Loucy (cell line): ENCODE results near the gene FRS2.
A peak's percentile ranks its signal among the peaks of the same experiment; 100 is the strongest.

Experiments
- H2AFZ ChIP-seq: fragments of 200-600 bp; sonication (generic); 2 replicates; pipeline ENCODE4 v1.6.0; 2016; ENCODE audit warnings: antibody characterized with exemption, mild to moderate bottlenecking, low read length, moderate library complexity
- H3F3A ChIP-seq: fragments of 200-600 bp; 2 replicates; pipeline ENCODE4 v1.6.0; 2016; ENCODE audit warnings: antibody characterized with exemption, low read depth, mild to moderate bottlenecking
- H3K27me3 ChIP-seq: fragments of 200-600 bp; sonication (generic); 2 replicates; pipeline ENCODE4 v1.6.1; 2014; ENCODE audit warnings: low read length, mild to moderate bottlenecking; ENCODE audit not compliant: insufficient read depth, poor library complexity, severe bottlenecking
- H3K36me3 ChIP-seq: fragments of 200-600 bp; sonication (generic); 2 replicates; pipeline ENCODE4 v1.6.1; 2016; ENCODE audit warnings: low read length; ENCODE audit not compliant: insufficient read depth
- H3K4me1 ChIP-seq: fragments of 200-600 bp; sonication (generic); 2 replicates; pipeline ENCODE4 v1.5.1; 2014; ENCODE audit warnings: low read length, mild to moderate bottlenecking; ENCODE audit not compliant: insufficient read depth, poor library complexity, severe bottlenecking
- H3K4me2 ChIP-seq: fragments of 200-600 bp; sonication (generic); 2 replicates; pipeline ENCODE4 v1.6.0; 2014; ENCODE audit warnings: antibody characterized with exemption, low read length, low read depth, mild to moderate bottlenecking; ENCODE audit not compliant: poor library complexity, severe bottlenecking
- H3K4me3 ChIP-seq: fragments of 200-600 bp; sonication (generic); 2 replicates; pipeline ENCODE4 v1.5.1; 2014; ENCODE audit warnings: low read length, mild to moderate bottlenecking, mixed read lengths; ENCODE audit not compliant: poor library complexity, severe bottlenecking
- H3K79me2 ChIP-seq: fragments of 200-600 bp; sonication (generic); 2 replicates; pipeline ENCODE4 v1.6.1; 2014; ENCODE audit warnings: low read length; ENCODE audit not compliant: insufficient read depth
- H3K9ac ChIP-seq: fragments of 200-600 bp; sonication (generic); 2 replicates; pipeline ENCODE4 v1.6.0; 2014; ENCODE audit warnings: mild to moderate bottlenecking, low read depth, low read length, moderate library complexity; ENCODE audit not compliant: poor library complexity, severe bottlenecking
- H3K9me2 ChIP-seq: fragments of 200-600 bp; sonication (generic); replicated peaks from 2 replicates; pipeline ENCODE4 v1.6.1; 2016; ENCODE audit warnings: low read depth, low read length, mixed read lengths
- H3K9me3 ChIP-seq: fragments of 200-600 bp; sonication (generic); 2 replicates; pipeline ENCODE4 v1.6.1; 2014; ENCODE audit warnings: mild to moderate bottlenecking, antibody characterized with exemption, low read length, low read depth; ENCODE audit not compliant: insufficient read depth
- H4K20me1 ChIP-seq: fragments of 200-600 bp; sonication (generic); 2 replicates; pipeline ENCODE4 v1.6.0; 2014; ENCODE audit warnings: antibody characterized with exemption, low read length, mild to moderate bottlenecking; ENCODE audit not compliant: insufficient read depth, poor library complexity, severe bottlenecking
- CTCF ChIP-seq: fragments of 200-600 bp; sonication (generic); conservative IDR thresholded peaks from 2 replicates; pipeline ENCODE4 v1.5.1; 2014; ENCODE audit warnings: mild to moderate bottlenecking, antibody characterized with exemption, low read length
- EZH2phosphoT487 ChIP-seq: fragments of 200-600 bp; IDR thresholded peaks from 2 replicates; pipeline ENCODE4 v1.6.1; 2018; ENCODE audit warnings: antibody characterized with exemption, mild to moderate bottlenecking, moderate library complexity, borderline replicate concordance

Gene FRS2

GRCh38 chr12:69467366-69467765 lies 2.8 kb upstream of the FRS2 start:
- H3K9me2 ChIP-seq = no peaks in the 10 kb centered on the region
- H3K27me3 ChIP-seq = no peaks in the 10 kb centered on the region
- no peaks in the 10 kb centered on the region for H3K36me3 ChIP-seq
- peaks cover 22% of the 10 kb centered on the region for H3K79me2 ChIP-seq
- H3K4me1 ChIP-seq = peaks cover 20% of the 10 kb centered on the region
- TF ChIP-seq EZH2phosphoT487 (no peak), CTCF (no peak)
- no peaks in the 10 kb centered on the region for H3K9me3 ChIP-seq
- H3F3A ChIP-seq = no peaks in the 10 kb centered on the region
- peaks cover 19% of the 10 kb centered on the region for H4K20me1 ChIP-seq
- peak overlapping the region; percentile 15; the same call in 1 of the 2 replicates for H2AFZ ChIP-seq
- no peak overlapping the region for H3K4me3 ChIP-seq
- no peak overlapping the region for H3K4me2 ChIP-seq
- no peak overlapping the region for H3K9ac ChIP-seq

- Histone ChIP-seq H3K4me1 (peaks cover 30% of the 10 kb centered on the region), H3K27me3 (no peaks in the 10 kb centered on the region), H3K4me2 (no peak overlapping the region)
These were observed 1.8 kb upstream of the FRS2 start for GRCh38 chr12:69468237-69469026.

GRCh38 chr12:69469854-69470188 lies 367 bp upstream of the FRS2 start:
- H3K9me2 ChIP-seq = no peaks in the 10 kb centered on the region
- peak overlapping the region; percentile 93 for H3K9ac ChIP-seq
- peak overlapping the region; percentile 95 for H2AFZ ChIP-seq
- no peaks in the 10 kb centered on the region for H3F3A ChIP-seq
- TF ChIP-seq CTCF (no peak), EZH2phosphoT487 (no peak)
- no peaks in the 10 kb centered on the region for H3K27me3 ChIP-seq
- H3K4me2 ChIP-seq = peak overlapping the region; percentile 84
- H3K79me2 ChIP-seq = peaks cover 46% of the 10 kb centered on the region
- H3K4me1 ChIP-seq = peaks cover 40% of the 10 kb centered on the region
- peaks cover 39% of the 10 kb centered on the region for H4K20me1 ChIP-seq
- no peaks in the 10 kb centered on the region for H3K36me3 ChIP-seq
- H3K4me3 ChIP-seq = peak overlapping the region; percentile 88
- H3K9me3 ChIP-seq = no peaks in the 10 kb centered on the region

More at GRCh38 chr12:69468237-69469026, 1.8 kb upstream of the FRS2 start:
- TF ChIP-seq CTCF (no peak), EZH2phosphoT487 (no peak)
- Histone ChIP-seq H3K4me3 (no peak overlapping the region), H3F3A (no peaks in the 10 kb centered on the region), H3K79me2 (peaks cover 33% of the 10 kb centered on the region), H3K9ac (no peak overlapping the region), H2AFZ (no peak overlapping the region), H4K20me1 (peaks cover 30% of the 10 kb centered on the region), H3K9me2 (no peaks in the 10 kb centered on the region), H3K9me3 (no peaks in the 10 kb centered on the region), H3K36me3 (no peaks in the 10 kb centered on the region)
